ENCODE data around the gene THOP1. TPM values are rescaled to one million over a fixed set of nuclear protein-coding genes. Genes with fewer than 3 reads are reported as not detected.

Gene THOP1
- total and polyA plus RNA-seq, 11 donors, result 36.8 to 114 (median 44.3) TPM

DNA sequence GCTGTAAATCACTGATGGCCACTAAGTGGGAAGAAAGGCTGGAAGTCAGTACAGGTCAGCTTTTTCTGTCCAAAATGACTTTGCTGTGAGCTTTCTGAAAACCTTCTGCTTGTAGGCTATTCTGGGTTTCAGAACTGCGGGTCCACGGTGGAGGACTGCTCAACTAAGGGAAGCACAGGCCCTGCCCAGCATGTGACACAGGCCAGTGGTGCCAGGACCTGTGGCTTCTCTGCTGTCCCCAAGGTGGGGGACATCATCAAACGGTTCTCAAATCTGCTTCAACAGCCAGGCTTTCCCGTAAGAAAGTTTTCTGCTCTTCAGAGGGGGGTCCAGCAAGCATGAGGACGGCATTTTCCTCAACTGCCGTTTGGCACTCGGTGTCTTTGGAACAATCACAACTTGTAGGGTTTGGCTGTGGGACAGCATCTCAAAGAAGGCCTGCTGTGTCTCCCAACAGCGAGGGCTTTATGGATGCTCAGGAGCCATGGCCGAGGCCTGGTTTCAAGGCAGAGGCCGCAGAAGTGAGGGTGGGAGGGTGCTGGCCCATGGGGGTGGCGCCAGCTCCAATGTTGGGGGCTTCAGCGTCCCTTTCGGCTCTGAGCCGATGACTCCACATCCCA is 6.1 kb upstream of the THOP1 start:
- no peak for TF ChIP-seq POLR2A (IDR thresholded peaks at IDR 0.05)
- TF ChIP-seq, protein P1, sequence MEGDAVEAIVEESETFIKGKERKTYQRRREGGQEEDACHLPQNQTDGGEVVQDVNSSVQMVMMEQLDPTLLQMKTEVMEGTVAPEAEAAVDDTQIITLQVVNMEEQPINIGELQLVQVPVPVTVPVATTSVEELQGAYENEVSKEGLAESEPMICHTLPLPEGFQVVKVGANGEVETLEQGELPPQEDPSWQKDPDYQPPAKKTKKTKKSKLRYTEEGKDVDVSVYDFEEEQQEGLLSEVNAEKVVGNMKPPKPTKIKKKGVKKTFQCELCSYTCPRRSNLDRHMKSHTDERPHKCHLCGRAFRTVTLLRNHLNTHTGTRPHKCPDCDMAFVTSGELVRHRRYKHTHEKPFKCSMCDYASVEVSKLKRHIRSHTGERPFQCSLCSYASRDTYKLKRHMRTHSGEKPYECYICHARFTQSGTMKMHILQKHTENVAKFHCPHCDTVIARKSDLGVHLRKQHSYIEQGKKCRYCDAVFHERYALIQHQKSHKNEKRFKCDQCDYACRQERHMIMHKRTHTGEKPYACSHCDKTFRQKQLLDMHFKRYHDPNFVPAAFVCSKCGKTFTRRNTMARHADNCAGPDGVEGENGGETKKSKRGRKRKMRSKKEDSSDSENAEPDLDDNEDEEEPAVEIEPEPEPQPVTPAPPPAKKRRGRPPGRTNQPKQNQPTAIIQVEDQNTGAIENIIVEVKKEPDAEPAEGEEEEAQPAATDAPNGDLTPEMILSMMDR (IDR thresholded peaks at IDR 0.05), result no peak
- Histone ChIP-seq H3K27ac (peak overlapping the region in 9 of 12 donors; percentile 4 to 67 (median 36)), H3K27me3 (no peaks in the 10 kb centered on the region), H3K36me3 (peaks cover 0 to 18% (median 0%) of the 10 kb centered on the region in 9 donors), H3K4me3 (no peak overlapping the region), H3K4me1 (peaks cover 15 to 86% (median 62%) of the 10 kb centered on the region in 12 donors), H3K9me3 (no peaks in the 10 kb centered on the region)
- ATAC-seq (no peak), DNase-seq (no peak)
- WGBS, 4 donors, result 60 to 71% (median 66%) methylated on average over 12 to 14 of the region's 14 CpGs
- intact Hi-C loops (cut with DNase I), result no loop called here

- Histone ChIP-seq H3K9me3 (no peaks in the 10 kb centered on the region), H3K4me1 (peaks cover 7 to 83% (median 59%) of the 10 kb centered on the region in 12 donors), H3K36me3 (peaks cover 0 to 18% (median 0%) of the 10 kb centered on the region in 9 donors), H3K27me3 (no peaks in the 10 kb centered on the region), H3K4me3 (no peak overlapping the region), H3K27ac (peak overlapping the region in 3 of 12 donors; percentile 49 to 58 (median 53))
- DNase-seq (no peak), ATAC-seq (no peak)
- intact Hi-C loops (cut with DNase I), result no loop called here
- 85 to 89% (median 88%) methylated on average over 7 of the region's 7 CpGs for WGBS, 4 donors
- no peak for TF ChIP-seq POLR2A (IDR thresholded peaks at IDR 0.05)
- TF ChIP-seq, protein P1 (IDR thresholded peaks at IDR 0.05), result no peak
Observed at GRCh38 chr19:2780284-2780683, 5.0 kb upstream of the THOP1 start.

- no peaks in the 10 kb centered on the region for H3K9me3 ChIP-seq
- DNase-seq, result no peak
- peaks cover 6 to 75% (median 56%) of the 10 kb centered on the region in 12 donors for H3K4me1 ChIP-seq
- ATAC-seq, result no peak
- H3K27me3 ChIP-seq, result no peaks in the 10 kb centered on the region
- intact Hi-C loops (cut with DNase I), result no loop called here
- peak overlapping the region; percentile 58 to 100 (median 98) for H3K4me3 ChIP-seq
- H3K36me3 ChIP-seq, result peaks cover 0 to 14% (median 0%) of the 10 kb centered on the region in 9 donors
- H3K27ac ChIP-seq, result peak overlapping the region; percentile 81 to 99 (median 96)
- TF ChIP-seq POLR2A (IDR thresholded peaks at IDR 0.05), result no peak
- TF ChIP-seq, protein P1 (IDR thresholded peaks at IDR 0.05), result no peak
- 2 to 5% (median 2%) methylated on average over 12 to 24 of the region's 24 CpGs for WGBS, 4 donors
Observed at GRCh38 chr19:2782329-2782935, 2.9 kb upstream of the THOP1 start.

Measured in heart left ventricle (tissue), 16 donors.